ENCODE data around the gene PRKCE. TPM values are rescaled to one million over a fixed set of nuclear protein-coding genes. Genes with fewer than 3 reads are reported as not detected.

PRKCE gene
- total RNA-seq, 1 donor from 2014 or later, result 85.0 TPM

- Histone ChIP-seq H3K36me3 (peaks cover 9% of the 10 kb centered on the region), H3K4me3 (no peak overlapping the region), H3K27me3 (ENCODE audit: low read depth) (no peaks in the 10 kb centered on the region), H3K9me3 (no peaks in the 10 kb centered on the region), H3K4me1 (no peaks in the 10 kb centered on the region), H3K27ac (no peak overlapping the region)
- no peak for DNase-seq
- intact Hi-C loops (cut with DNase I), result no loop called here
- TF ChIP-seq CTCF (IDR thresholded peaks at IDR 0.05), result no peak
- no peak for ATAC-seq
Observed at GRCh38 chr2:45974762-45975408, 323.4 kb downstream of the PRKCE start.

GRCh38 chr2:45975752-45976517 lies 324.5 kb downstream of the PRKCE start:
- ATAC-seq (no peak), DNase-seq (no peak)
- no peak overlapping the region for H3K27ac ChIP-seq
- intact Hi-C loops (cut with DNase I), result no loop called here
- H3K4me1 ChIP-seq, result no peaks in the 10 kb centered on the region
- no peaks in the 10 kb centered on the region for H3K9me3 ChIP-seq
- H3K27me3 ChIP-seq (ENCODE audit: low read depth), result no peaks in the 10 kb centered on the region
- H3K4me3 ChIP-seq, result no peak overlapping the region
- H3K36me3 ChIP-seq, result peaks cover 16% of the 10 kb centered on the region
- no peak for TF ChIP-seq CTCF (IDR thresholded peaks at IDR 0.05)

- Histone ChIP-seq H3K27ac (no peak overlapping the region), H3K27me3 (ENCODE audit: low read depth) (no peaks in the 10 kb centered on the region), H3K9me3 (no peaks in the 10 kb centered on the region), H3K4me3 (no peak overlapping the region), H3K4me1 (no peaks in the 10 kb centered on the region), H3K36me3 (peaks cover 16% of the 10 kb centered on the region)
- intact Hi-C loops (cut with DNase I), result no loop called here
- ATAC-seq, result no peak
- DNase-seq, result no peak
- no peak for TF ChIP-seq CTCF (IDR thresholded peaks at IDR 0.05)
Observed at GRCh38 chr2:45978302-45978859, 326.9 kb downstream of the PRKCE start.

- H3K27me3 ChIP-seq (ENCODE audit: low read depth), result no peaks in the 10 kb centered on the region
- ATAC-seq (no peak), DNase-seq (no peak)
- no peaks in the 10 kb centered on the region for H3K9me3 ChIP-seq
- intact Hi-C loops (cut with DNase I), result no loop called here
- no peaks in the 10 kb centered on the region for H3K4me1 ChIP-seq
- H3K36me3 ChIP-seq, result peaks cover 18% of the 10 kb centered on the region
- no peak overlapping the region for H3K27ac ChIP-seq
- no peak for TF ChIP-seq CTCF (IDR thresholded peaks at IDR 0.05)
- H3K4me3 ChIP-seq, result no peak overlapping the region
Observed at GRCh38 chr2:45979065-45979464, 327.6 kb downstream of the PRKCE start.

- no peak for ATAC-seq
Observed at GRCh38 chr2:45980161-45980865, 328.8 kb downstream of the PRKCE start.

More at GRCh38 chr2:45980161-45980865, 328.8 kb downstream of the PRKCE start:
- Histone ChIP-seq H3K9me3 (no peaks in the 10 kb centered on the region), H3K36me3 (peaks cover 24% of the 10 kb centered on the region), H3K4me1 (peaks cover 8% of the 10 kb centered on the region), H3K27me3 (ENCODE audit: low read depth) (no peaks in the 10 kb centered on the region), H3K27ac (no peak overlapping the region), H3K4me3 (no peak overlapping the region)
- no peak for DNase-seq
- intact Hi-C loops (cut with DNase I), result no loop called here
- no peak for TF ChIP-seq CTCF (IDR thresholded peaks at IDR 0.05)
